Osteoblast (primary cell): ENCODE measurements around the gene COL4A1. TPM values are rescaled to one million over a fixed set of nuclear protein-coding genes. Genes with fewer than 3 reads are reported as not detected.

Source experiments
- DNase-seq: peaks from one replicate; pipeline ENCODE4 v3.0.0; 2011; ENCODE audit warnings: low spot score, mixed read lengths; ENCODE audit not compliant: insufficient read length; ENCODE audit errors: missing footprints
- H2AFZ ChIP-seq: 2 replicates; pipeline ENCODE4 v1.6.0; 2011; ENCODE audit warnings: mild to moderate bottlenecking, low read length
- H3K27ac ChIP-seq: 2 replicates; pipeline ENCODE4 v1.5.1; 2011; ENCODE audit warnings: mild to moderate bottlenecking, low read depth, low read length, moderate library complexity
- H3K27me3 ChIP-seq: 2 replicates; pipeline ENCODE4 v1.6.0; 2012; ENCODE audit warnings: mild to moderate bottlenecking, control low read depth, inconsistent platforms, low read length, moderate library complexity; ENCODE audit not compliant: insufficient read depth
- H3K36me3 ChIP-seq: 2 replicates; pipeline ENCODE4 v1.5.1; 2011; ENCODE audit warnings: mild to moderate bottlenecking, low read length, control low read depth, moderate library complexity; ENCODE audit not compliant: insufficient read depth
- H3K4me1 ChIP-seq: 2 replicates; pipeline ENCODE4 v1.5.1; 2011; ENCODE audit warnings: mild to moderate bottlenecking, low read length, control low read depth, moderate library complexity; ENCODE audit not compliant: insufficient read depth
- H3K4me2 ChIP-seq: 2 replicates; pipeline ENCODE4 v1.6.0; 2011; ENCODE audit warnings: mild to moderate bottlenecking, low read length; ENCODE audit not compliant: insufficient read depth
- H3K4me3 ChIP-seq: fragments of 200-600 bp; sonication (generic); 3 replicates; pipeline ENCODE4 v1.5.1; 2012; ENCODE audit warnings: mild to moderate bottlenecking, low read length, inconsistent platforms; ENCODE audit not compliant: insufficient read depth
- H3K79me2 ChIP-seq: 2 replicates; pipeline ENCODE4 v1.6.0; 2012; ENCODE audit warnings: mild to moderate bottlenecking, low read length, control low read depth, inconsistent platforms; ENCODE audit not compliant: insufficient read depth
- H3K9me3 ChIP-seq: 2 replicates; pipeline ENCODE4 v1.5.1; 2011; ENCODE audit warnings: low read depth, low read length, control low read depth
- H4K20me1 ChIP-seq: 2 replicates; pipeline ENCODE4 v1.6.0; 2012; ENCODE audit warnings: mild to moderate bottlenecking, low read length, control low read depth; ENCODE audit not compliant: insufficient read depth
- CTCF ChIP-seq: IDR thresholded peaks from 2 replicates; pipeline ENCODE4 v1.5.1; 2011; ENCODE audit warnings: mild to moderate bottlenecking, low read depth, low read length, moderate library complexity; ENCODE audit errors: extremely low read depth
- total RNA-seq: library from RNA; depleted of rRNA; stranded (reverse); fragments of >200 nt; gene quantifications from 2 replicates; pipeline ENCODE4 v1.2.3, GENCODE V29; 2012

The COL4A1 gene
- total RNA-seq, 1 donor: 412 TPM

- Histone ChIP-seq H3K4me2 (peak overlapping the region; percentile 8), H3K4me3 (no peak overlapping the region), H3K79me2 (peaks cover 90% of the 10 kb centered on the region)
Measured at GRCh38 chr13:110301083-110301482, 5.9 kb downstream of the COL4A1 start.

GRCh38 chr13:110300090-110300815 is 6.7 kb downstream of the COL4A1 start:
- Histone ChIP-seq H4K20me1 (peaks cover 77% of the 10 kb centered on the region), H3K27ac (peak overlapping the region; percentile 36), H3K4me3 (no peak overlapping the region), H3K79me2 (peaks cover 88% of the 10 kb centered on the region), H3K4me2 (no peak overlapping the region), H3K36me3 (peaks cover 46% of the 10 kb centered on the region), H3K9me3 (no peaks in the 10 kb centered on the region), H3K27me3 (no peaks in the 10 kb centered on the region), H3K4me1 (peaks cover 46% of the 10 kb centered on the region), H2AFZ (no peak overlapping the region)
- TF ChIP-seq CTCF: no peak
- no peak for DNase-seq

More at GRCh38 chr13:110301083-110301482, 5.9 kb downstream of the COL4A1 start:
- no peak for DNase-seq
- H3K4me1 ChIP-seq: peaks cover 50% of the 10 kb centered on the region
- no peaks in the 10 kb centered on the region for H3K9me3 ChIP-seq
- peaks cover 78% of the 10 kb centered on the region for H4K20me1 ChIP-seq
- H3K27ac ChIP-seq: peak overlapping the region; percentile 36
- H3K27me3 ChIP-seq: no peaks in the 10 kb centered on the region
- H3K36me3 ChIP-seq: peaks cover 46% of the 10 kb centered on the region
- no peak for TF ChIP-seq CTCF
- no peak overlapping the region for H2AFZ ChIP-seq

- H2AFZ ChIP-seq: no peak overlapping the region
- no peaks in the 10 kb centered on the region for H3K9me3 ChIP-seq
- no peak overlapping the region for H3K27ac ChIP-seq
- TF ChIP-seq CTCF: no peak
- H3K4me1 ChIP-seq: peaks cover 37% of the 10 kb centered on the region
- no peak for DNase-seq
- peaks cover 40% of the 10 kb centered on the region for H3K36me3 ChIP-seq
- no peaks in the 10 kb centered on the region for H3K27me3 ChIP-seq
- no peak overlapping the region for H3K4me2 ChIP-seq
- no peak overlapping the region for H3K4me3 ChIP-seq
- H4K20me1 ChIP-seq: peaks cover 77% of the 10 kb centered on the region
- peaks cover 87% of the 10 kb centered on the region for H3K79me2 ChIP-seq
Measured at GRCh38 chr13:110299283-110299840, 7.6 kb downstream of the COL4A1 start.

- DNase-seq: no peak
- Histone ChIP-seq H3K4me1 (peaks cover 30% of the 10 kb centered on the region), H4K20me1 (peaks cover 76% of the 10 kb centered on the region), H3K4me3 (no peak overlapping the region), H3K27me3 (no peaks in the 10 kb centered on the region), H3K27ac (no peak overlapping the region), H3K36me3 (peaks cover 36% of the 10 kb centered on the region), H3K9me3 (no peaks in the 10 kb centered on the region), H3K4me2 (no peak overlapping the region), H3K79me2 (peaks cover 87% of the 10 kb centered on the region), H2AFZ (no peak overlapping the region)
- no peak for TF ChIP-seq CTCF
Measured at GRCh38 chr13:110298505-110299282, 8.3 kb downstream of the COL4A1 start.
